ENCODE data around the gene PTPRN2.
"Not testable (repeated sequence)": the region's sequence is repeated elsewhere in the genome, so short reads cannot be mapped to it uniquely, and the experiment has no call there.

Gene PTPRN2

GRCh38 chr7:157989589-157989988, 598.0 kb downstream of the PTPRN2 start:
- no peak for DNase-seq

GRCh38 chr7:157987906-157988305, 599.7 kb downstream of the PTPRN2 start:
- no peak for DNase-seq

GRCh38 chr7:157986051-157986450, 601.6 kb downstream of the PTPRN2 start:
- DNase-seq, result no peak

GRCh38 chr7:157985636-157986035, 602.0 kb downstream of the PTPRN2 start:
- DNase-seq, result no peak

GRCh38 chr7:157984423-157985163, 603.0 kb downstream of the PTPRN2 start:
- no peak for DNase-seq

GRCh38 chr7:157983502-157984422, 603.9 kb downstream of the PTPRN2 start:
- no peak for DNase-seq

- DNase-seq, result no peak
Measured at GRCh38 chr7:157981778-157982177, 605.8 kb downstream of the PTPRN2 start.

GRCh38 chr7:157980774-157981173, 606.8 kb downstream of the PTPRN2 start:
- DNase-seq, result no peak

- DNase-seq, result not testable (repeated sequence)
Measured at GRCh38 chr7:157980341-157980731, 607.3 kb downstream of the PTPRN2 start.

GRCh38 chr7:157979636-157980340, 607.8 kb downstream of the PTPRN2 start:
- DNase-seq, result no peak

GRCh38 chr7:157978766-157979165, 608.9 kb downstream of the PTPRN2 start:
- DNase-seq, result no peak

GRCh38 chr7:157977717-157978496, 609.7 kb downstream of the PTPRN2 start:
- DNase-seq, result no peak

- DNase-seq, result no peak
Measured at GRCh38 chr7:157977306-157977705, 610.3 kb downstream of the PTPRN2 start.

- no peak for DNase-seq
Measured at GRCh38 chr7:157976406-157976805, 611.2 kb downstream of the PTPRN2 start.

GRCh38 chr7:157975401-157976372, 611.9 kb downstream of the PTPRN2 start:
- no peak for DNase-seq

GRCh38 chr7:157974678-157975230, 612.9 kb downstream of the PTPRN2 start:
- DNase-seq, result no peak

GRCh38 chr7:157973971-157974677, 613.5 kb downstream of the PTPRN2 start:
- DNase-seq, result no peak

GRCh38 chr7:157972914-157973313, 614.7 kb downstream of the PTPRN2 start:
- no peak for DNase-seq

GRCh38 chr7:157971501-157971900, 616.1 kb downstream of the PTPRN2 start:
- no peak for DNase-seq

GRCh38 chr7:157970744-157971143, 616.9 kb downstream of the PTPRN2 start:
- no peak for DNase-seq
